WTC11 (cell line): Measurements from ENCODE around the gene PLCB3. TPM values are rescaled to one million over a fixed set of nuclear protein-coding genes. Genes with fewer than 3 reads are reported as not detected.

Source experiments
- ATAC-seq: fragments of 200-7000 bp; cut with Tn5 transposase; 2 replicates; pipeline ENCODE4 v1.10.0; 2021; ENCODE audit warnings: mild to moderate bottlenecking, moderate library complexity
- CTCF ChIA-PET: fragments of 300-600 bp; sonication (Branson Sonifier 250); formaldehyde crosslinking; loops from one replicate; lab custom pipeline; 2021; ENCODE audit warnings: antibody characterized with exemption; lab: Charles Lee
- POLR2A ChIA-PET: fragments of 350-600 bp; sonication (Branson Sonifier 250); formaldehyde crosslinking; loops from one replicate; lab custom pipeline; 2021; ENCODE audit warnings: antibody characterized with exemption; lab: Charles Lee
- DNase-seq: peaks from one replicate; pipeline ENCODE4 v3.0.0; 2021; ENCODE audit warnings: low spot score
- H3K27ac Mint-ChIP-seq: 2 replicates; pipeline ENCODE4 v1.8.0; 2021; ENCODE audit warnings: mixed read lengths
- H3K27me3 Mint-ChIP-seq: 2 replicates; pipeline ENCODE4 v1.8.0; 2021; ENCODE audit warnings: low read depth, mild to moderate bottlenecking, moderate library complexity, mixed read lengths
- H3K36me3 Mint-ChIP-seq: 2 replicates; pipeline ENCODE4 v1.8.0; 2021; ENCODE audit warnings: mixed read lengths
- H3K4me1 Mint-ChIP-seq: 2 replicates; pipeline ENCODE4 v1.8.0; 2022; ENCODE audit warnings: mixed read lengths
- H3K4me3 Mint-ChIP-seq: 2 replicates; pipeline ENCODE4 v1.8.0; 2021; ENCODE audit warnings: mild to moderate bottlenecking, moderate library complexity, mixed read lengths
- H3K9me3 Mint-ChIP-seq: 2 replicates; pipeline ENCODE4 v1.8.0; 2021; ENCODE audit warnings: mixed read lengths
- ATF1 ChIP-seq: sonication (generic); formaldehyde crosslinking; IDR thresholded peaks from 2 replicates; pipeline ENCODE4 v1.8.1; 2023; ENCODE audit warnings: mild to moderate bottlenecking, moderate library complexity, missing genetic modification reagents
- CDX4 ChIP-seq: fragments of 250-450 bp; sonication (Bioruptor Pico); IDR thresholded peaks from 2 replicates; pipeline ENCODE4 v1.9.0; 2021; ENCODE audit warnings: moderate library complexity, mild to moderate bottlenecking, inconsistent platforms, borderline replicate concordance
- CREB1 ChIP-seq: sonication (generic); formaldehyde crosslinking; IDR thresholded peaks from 2 replicates; pipeline ENCODE4 v1.8.0; 2023; ENCODE audit warnings: mild to moderate bottlenecking, missing genetic modification reagents
- ELF4 ChIP-seq: sonication (generic); formaldehyde crosslinking; IDR thresholded peaks from 2 replicates; pipeline ENCODE4 v1.8.1; 2022; ENCODE audit warnings: low read depth, mild to moderate bottlenecking, moderate library complexity, missing genetic modification reagents
- OVOL2 ChIP-seq: fragments of 250-450 bp; sonication (Bioruptor Pico); IDR thresholded peaks from 2 replicates; pipeline ENCODE4 v1.9.0; 2021; ENCODE audit warnings: mild to moderate bottlenecking, borderline replicate concordance
- ZNF512 ChIP-seq: sonication (generic); formaldehyde crosslinking; IDR thresholded peaks from 2 replicates; pipeline ENCODE4 v1.8.1; 2022; ENCODE audit warnings: missing genetic modification reagents, borderline replicate concordance
- total RNA-seq: library from RNA; stranded (reverse); gene quantifications from 3 replicates; pipeline ENCODE4 v1.2.3, GENCODE V29; 2021
- TF ChIP-seq, protein P1 (sequence below): fragments of 250-450 bp; sonication (Bioruptor Pico); IDR thresholded peaks from 2 replicates; pipeline ENCODE4 v2.1.2; 2022; ENCODE audit warnings: mild to moderate bottlenecking, moderate library complexity
- TF ChIP-seq, protein P2 (sequence below): sonication (generic); formaldehyde crosslinking; IDR thresholded peaks from 2 replicates; pipeline ENCODE4 v1.8.0; 2022; ENCODE audit warnings: missing genetic modification reagents
- TF ChIP-seq, protein P3 (sequence below): fragments of 250-450 bp; sonication (Bioruptor Pico); IDR thresholded peaks from 2 replicates; pipeline ENCODE4 v1.9.0; 2021; ENCODE audit warnings: mild to moderate bottlenecking

Gene PLCB3
- total RNA-seq, 1 experiment from 2014 or later: 97.4 TPM

DNA sequence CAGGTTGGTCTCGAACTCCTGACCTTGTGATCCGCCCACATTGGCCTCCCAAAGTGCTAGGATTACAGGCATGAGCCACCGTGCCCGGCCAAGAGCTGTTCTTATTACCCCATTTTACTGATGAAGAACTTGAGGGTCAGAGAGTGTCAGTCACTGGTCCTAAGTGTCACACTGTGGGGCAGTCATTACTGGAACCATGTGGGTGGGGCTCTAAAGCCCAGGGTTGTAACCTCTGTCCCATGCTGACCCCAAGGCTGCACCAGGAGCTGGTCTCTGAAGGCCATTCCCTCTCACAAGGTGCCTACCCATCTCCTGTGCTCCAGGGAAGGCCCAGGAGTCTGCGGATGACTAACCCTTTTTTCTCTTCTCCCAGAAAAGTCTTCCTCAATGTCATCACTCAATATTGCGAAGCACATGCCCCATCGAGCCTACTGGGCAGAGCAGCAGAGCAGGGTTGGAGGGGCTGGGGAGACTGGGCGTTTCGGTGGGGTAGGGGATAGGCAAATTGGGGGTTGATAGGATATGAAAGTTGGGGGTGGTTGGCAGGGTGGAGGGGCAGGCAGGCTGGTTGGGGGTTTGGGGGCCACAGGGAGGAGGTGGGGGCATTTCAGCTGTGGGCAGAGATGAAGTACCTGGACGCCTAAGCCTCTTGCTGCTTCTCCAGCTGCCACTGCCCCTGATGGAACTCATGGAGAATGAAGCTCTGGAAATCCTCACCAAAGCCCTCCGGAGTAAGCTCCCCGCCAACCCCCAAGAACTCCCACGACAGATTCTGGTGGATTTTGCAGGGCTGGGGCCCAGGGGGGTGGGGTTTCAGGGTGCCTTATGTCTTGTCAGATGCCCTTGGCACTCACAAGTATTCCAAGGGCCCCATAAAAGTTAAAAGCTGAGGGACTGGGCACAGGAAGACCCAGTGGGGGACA, 52.0 kb downstream of the PLCB3 start:
- no peak for ATAC-seq
- Mint-ChIP-seq H3K9me3 (no peaks in the 10 kb centered on the region), H3K27ac (no peak overlapping the region; the same call in 1 of the 2 replicates), H3K4me1 (peaks cover 16% of the 10 kb centered on the region), H3K27me3 (peaks cover 37% of the 10 kb centered on the region), H3K36me3 (peaks cover 3% of the 10 kb centered on the region), H3K4me3 (no peak overlapping the region)
- ChIA-PET POLR2A (interaction anchor here (1.0 to 2.6 kb wide), 5 partner anchors 14 to 71 kb away, joined by 3 to 25 read pairs (median 6); partner anchors contain the start of genes PRDX5 and TRMT112), CTCF (interaction anchor here (0.7 to 5.6 kb wide), 31 partner anchors 7 to 369 kb away, joined by 3 to 151 read pairs (median 7); partner anchors contain the start of genes BAD, FERMT3, GPR137 and KCNK4)
- no peak for DNase-seq
- TF ChIP-seq CDX4 (CRISPR knock-in tag) (no peak), CREB1 (CRISPR knock-in tag) (no peak), ZNF512 (CRISPR knock-in tag) (no peak), ATF1 (CRISPR knock-in tag) (no peak), ELF4 (CRISPR knock-in tag) (no peak)
- TF ChIP-seq, protein P1, sequence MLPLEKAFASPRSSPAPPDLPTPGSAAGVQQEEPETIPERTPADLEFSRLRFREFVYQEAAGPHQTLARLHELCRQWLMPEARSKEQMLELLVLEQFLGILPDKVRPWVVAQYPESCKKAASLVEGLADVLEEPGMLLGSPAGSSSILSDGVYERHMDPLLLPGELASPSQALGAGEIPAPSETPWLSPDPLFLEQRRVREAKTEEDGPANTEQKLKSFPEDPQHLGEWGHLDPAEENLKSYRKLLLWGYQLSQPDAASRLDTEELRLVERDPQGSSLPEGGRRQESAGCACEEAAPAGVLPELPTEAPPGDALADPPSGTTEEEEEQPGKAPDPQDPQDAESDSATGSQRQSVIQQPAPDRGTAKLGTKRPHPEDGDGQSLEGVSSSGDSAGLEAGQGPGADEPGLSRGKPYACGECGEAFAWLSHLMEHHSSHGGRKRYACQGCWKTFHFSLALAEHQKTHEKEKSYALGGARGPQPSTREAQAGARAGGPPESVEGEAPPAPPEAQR (CRISPR knock-in tag): no peak

DNA sequence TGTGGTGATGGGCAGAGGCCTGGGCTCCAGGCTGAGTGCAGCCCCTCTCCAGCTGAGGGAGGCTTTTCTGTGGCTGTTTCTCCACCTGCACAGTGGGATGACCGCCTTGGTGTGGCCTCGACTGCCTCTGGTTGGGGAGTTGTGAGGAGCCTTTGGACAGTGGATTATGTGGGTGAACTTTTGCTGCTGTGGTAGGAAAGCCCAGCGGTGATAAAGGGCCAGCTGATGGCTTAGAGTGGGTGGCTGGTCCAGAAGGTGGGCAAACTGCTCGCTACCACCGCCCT, 52.6 kb downstream of the PLCB3 start:
- H3K4me1 Mint-ChIP-seq: peaks cover 16% of the 10 kb centered on the region
- ATAC-seq (no peak), DNase-seq (no peak)
- no peaks in the 10 kb centered on the region for H3K9me3 Mint-ChIP-seq
- H3K27me3 Mint-ChIP-seq: peaks cover 31% of the 10 kb centered on the region
- H3K4me3 Mint-ChIP-seq: peak overlapping the region; percentile 91
- peak overlapping the region; percentile 100 for H3K27ac Mint-ChIP-seq
- ChIA-PET CTCF (interaction anchor here (0.7 to 5.6 kb wide), 35 partner anchors 8 to 370 kb away, joined by 3 to 151 read pairs (median 7); partner anchors contain the start of genes BAD, FERMT3, FKBP2 and GPR137), POLR2A (interaction anchor here (0.9 to 2.6 kb wide), 8 partner anchors 14 to 72 kb away, joined by 3 to 25 read pairs (median 4); partner anchors contain the start of genes PRDX5 and TRMT112)
- no peak for TF ChIP-seq OVOL2 (CRISPR knock-in tag)
- TF ChIP-seq, protein P2, sequence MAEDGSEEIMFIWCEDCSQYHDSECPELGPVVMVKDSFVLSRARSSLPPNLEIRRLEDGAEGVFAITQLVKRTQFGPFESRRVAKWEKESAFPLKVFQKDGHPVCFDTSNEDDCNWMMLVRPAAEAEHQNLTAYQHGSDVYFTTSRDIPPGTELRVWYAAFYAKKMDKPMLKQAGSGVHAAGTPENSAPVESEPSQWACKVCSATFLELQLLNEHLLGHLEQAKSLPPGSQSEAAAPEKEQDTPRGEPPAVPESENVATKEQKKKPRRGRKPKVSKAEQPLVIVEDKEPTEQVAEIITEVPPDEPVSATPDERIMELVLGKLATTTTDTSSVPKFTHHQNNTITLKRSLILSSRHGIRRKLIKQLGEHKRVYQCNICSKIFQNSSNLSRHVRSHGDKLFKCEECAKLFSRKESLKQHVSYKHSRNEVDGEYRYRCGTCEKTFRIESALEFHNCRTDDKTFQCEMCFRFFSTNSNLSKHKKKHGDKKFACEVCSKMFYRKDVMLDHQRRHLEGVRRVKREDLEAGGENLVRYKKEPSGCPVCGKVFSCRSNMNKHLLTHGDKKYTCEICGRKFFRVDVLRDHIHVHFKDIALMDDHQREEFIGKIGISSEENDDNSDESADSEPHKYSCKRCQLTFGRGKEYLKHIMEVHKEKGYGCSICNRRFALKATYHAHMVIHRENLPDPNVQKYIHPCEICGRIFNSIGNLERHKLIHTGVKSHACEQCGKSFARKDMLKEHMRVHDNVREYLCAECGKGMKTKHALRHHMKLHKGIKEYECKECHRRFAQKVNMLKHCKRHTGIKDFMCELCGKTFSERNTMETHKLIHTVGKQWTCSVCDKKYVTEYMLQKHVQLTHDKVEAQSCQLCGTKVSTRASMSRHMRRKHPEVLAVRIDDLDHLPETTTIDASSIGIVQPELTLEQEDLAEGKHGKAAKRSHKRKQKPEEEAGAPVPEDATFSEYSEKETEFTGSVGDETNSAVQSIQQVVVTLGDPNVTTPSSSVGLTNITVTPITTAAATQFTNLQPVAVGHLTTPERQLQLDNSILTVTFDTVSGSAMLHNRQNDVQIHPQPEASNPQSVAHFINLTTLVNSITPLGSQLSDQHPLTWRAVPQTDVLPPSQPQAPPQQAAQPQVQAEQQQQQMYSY (CRISPR knock-in tag): no peak
- TF ChIP-seq, protein P3, sequence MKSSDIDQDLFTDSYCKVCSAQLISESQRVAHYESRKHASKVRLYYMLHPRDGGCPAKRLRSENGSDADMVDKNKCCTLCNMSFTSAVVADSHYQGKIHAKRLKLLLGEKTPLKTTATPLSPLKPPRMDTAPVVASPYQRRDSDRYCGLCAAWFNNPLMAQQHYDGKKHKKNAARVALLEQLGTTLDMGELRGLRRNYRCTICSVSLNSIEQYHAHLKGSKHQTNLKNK (CRISPR knock-in tag): no peak
- peaks cover 3% of the 10 kb centered on the region for H3K36me3 Mint-ChIP-seq
